ENCODE measurements around the gene MEG3.
"Not testable (repeated sequence)": the region's sequence is repeated elsewhere in the genome, so short reads cannot be mapped to it uniquely, and the experiment has no call there.

Gene MEG3

GRCh38 chr14:100789460-100790417 is 36.2 kb upstream of the MEG3 start:
- DNase-seq: no peak

DNA sequence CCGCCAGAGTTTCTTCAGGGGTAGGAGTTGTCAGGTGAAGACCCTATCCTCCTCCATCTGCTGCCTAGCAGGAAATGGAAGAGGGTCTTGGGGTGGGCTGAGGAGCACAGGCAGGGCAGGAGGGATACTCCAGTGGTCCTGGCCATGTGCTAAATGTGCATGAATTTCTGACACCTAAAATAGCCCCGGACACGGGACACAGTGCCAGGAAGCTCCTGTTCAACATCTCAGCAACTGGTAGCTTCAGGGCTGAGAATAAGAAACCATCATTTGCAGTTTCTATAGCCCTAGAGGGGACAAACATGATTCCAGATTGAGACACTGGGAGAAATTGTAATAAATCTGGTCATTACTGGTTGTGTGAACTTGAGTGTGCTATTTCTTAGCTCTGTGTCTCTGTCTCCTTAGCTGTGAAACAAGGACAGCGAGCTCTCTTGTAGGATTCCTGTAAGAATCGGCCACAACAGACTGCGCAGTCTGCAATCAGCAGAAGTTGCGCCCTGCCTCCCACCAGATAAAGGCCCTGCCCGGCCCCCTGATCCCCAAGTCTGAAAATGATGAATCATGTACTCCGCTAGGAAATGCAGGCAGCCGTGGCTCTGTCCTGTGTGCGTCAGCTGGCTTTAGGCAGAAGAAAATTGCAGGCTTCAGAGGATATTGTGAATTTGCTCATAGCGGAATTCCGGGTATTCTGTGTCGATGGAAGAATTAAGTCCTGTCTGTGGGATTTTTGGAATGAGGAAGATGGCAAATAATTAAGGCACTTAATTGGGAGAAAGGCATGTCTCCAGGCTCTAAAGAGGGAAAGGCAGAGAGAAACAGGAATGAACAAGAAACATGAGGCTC is 35.2 kb upstream of the MEG3 start:
- DNase-seq: no peak

- DNase-seq: no peak
Measured at GRCh38 chr14:100791348-100791735, 34.6 kb upstream of the MEG3 start.

DNA sequence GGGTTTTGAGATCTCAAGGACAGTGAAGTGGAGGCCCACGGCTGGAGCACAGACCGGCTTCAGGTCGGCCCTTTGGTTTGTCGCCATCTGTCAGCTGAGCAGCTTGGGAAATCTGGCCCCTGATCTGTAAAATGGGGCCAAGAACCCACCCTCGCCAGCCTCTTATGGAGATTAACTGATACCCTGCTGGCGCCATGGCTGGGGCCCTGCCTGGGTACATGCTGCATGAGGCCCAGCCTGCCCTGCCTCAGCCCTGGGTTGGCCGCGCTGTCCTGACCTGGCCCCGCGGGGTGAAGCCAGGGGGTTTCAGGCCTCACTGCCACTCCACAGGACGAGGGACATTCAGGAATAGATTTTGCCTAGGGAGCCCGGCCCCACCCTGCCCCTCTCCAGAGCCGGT is 33.9 kb upstream of the MEG3 start:
- no peak for DNase-seq

DNA sequence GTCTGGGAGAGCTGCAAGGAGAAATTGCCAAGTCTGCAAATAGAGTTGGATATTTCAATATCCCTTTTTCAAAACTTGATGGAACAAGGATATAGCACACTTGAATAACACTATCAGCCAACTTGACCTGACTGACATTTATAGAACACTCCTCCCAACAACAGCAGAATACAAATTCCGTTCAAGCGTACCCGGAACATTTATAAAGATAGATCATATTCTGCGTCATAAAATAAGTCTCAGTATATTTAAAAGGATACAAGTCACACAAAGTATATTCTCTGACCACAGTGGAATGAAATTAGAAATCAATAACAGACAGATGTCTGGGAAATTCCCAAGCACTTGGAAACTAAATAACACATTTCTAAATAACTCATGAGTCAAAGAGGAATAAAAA is 29.0 kb upstream of the MEG3 start:
- DNase-seq: no peak

- DNase-seq: no peak
Measured at GRCh38 chr14:100800041-100800440, 25.9 kb upstream of the MEG3 start.

GRCh38 chr14:100801433-100801832 is 24.5 kb upstream of the MEG3 start:
- not testable (repeated sequence) for DNase-seq

GRCh38 chr14:100802179-100802578 is 23.7 kb upstream of the MEG3 start:
- DNase-seq: no peak

- DNase-seq: no peak
Measured at GRCh38 chr14:100802766-100803165, 23.2 kb upstream of the MEG3 start.

- no peak for DNase-seq
Measured at GRCh38 chr14:100803226-100803625, 22.7 kb upstream of the MEG3 start.

DNA sequence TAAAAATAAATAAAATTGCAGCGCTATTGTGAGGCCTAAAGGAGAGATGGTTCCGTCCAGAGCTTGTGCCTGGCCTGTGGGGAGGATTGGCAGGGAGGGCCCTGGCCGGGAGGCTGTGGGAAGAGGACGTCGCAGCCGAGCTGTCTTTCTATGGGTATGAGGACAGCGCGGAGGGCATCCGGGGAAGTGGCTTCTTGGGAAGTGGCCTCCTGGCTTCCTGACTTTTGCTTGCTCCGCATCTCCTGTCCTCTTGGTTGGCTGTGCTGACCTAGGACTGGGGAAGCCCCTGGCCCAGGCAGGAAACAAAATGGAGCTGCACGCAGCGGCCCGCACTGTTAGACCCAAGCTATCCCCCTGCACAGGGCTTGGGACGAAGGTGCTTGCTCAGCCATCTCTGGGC is 22.2 kb upstream of the MEG3 start:
- DNase-seq: no peak

- DNase-seq: no peak
Measured at GRCh38 chr14:100804138-100804537, 21.8 kb upstream of the MEG3 start.

GRCh38 chr14:100804558-100805309 is 21.2 kb upstream of the MEG3 start:
- no peak for DNase-seq

GRCh38 chr14:100806386-100806785 is 19.5 kb upstream of the MEG3 start:
- no peak for DNase-seq

GRCh38 chr14:100807496-100807895 is 18.4 kb upstream of the MEG3 start:
- no peak for DNase-seq

- DNase-seq: no peak
Measured at GRCh38 chr14:100807979-100808734, 17.8 kb upstream of the MEG3 start.

DNA sequence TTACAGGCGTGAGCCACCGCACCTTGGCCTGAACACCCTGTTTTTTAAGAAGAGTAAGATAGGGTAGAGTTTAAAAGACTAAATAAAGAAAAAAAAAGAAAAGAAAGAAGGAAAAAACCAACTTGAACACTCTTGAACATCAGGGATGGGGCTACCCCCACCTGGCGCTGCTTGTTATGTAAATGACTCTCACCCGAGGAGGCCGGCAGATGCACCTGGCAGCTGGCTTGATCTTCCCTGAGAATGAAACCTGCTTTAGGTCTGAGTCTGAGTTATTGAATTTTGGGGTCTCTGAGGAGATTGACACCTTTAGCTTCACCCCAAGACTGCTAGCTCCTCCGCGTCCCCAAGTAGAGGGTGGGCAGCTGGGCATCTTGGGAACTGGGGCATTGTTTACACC is 15.5 kb upstream of the MEG3 start:
- DNase-seq: no peak

GRCh38 chr14:100810861-100811461 is 15.0 kb upstream of the MEG3 start:
- no peak for DNase-seq

DNA sequence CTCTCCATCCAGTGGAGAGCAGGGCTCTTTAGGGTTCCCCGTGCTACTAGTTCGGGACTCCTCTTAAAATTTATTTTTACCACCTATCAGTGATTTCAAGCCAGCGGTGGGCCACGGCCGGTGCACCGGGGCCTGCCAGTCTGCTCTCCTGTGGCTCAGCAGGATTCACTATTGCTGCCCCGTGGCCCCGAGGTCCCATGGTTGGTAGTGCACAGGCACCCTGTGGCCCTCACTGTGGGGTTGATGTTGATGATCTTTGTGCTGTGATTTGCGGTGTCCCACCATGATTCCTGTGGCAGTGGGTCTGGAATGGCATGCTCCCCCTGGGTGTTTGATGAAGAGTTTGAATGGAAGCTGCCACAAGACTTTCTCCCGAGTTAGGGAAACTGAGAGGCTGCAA is 12.6 kb upstream of the MEG3 start:
- DNase-seq: no peak

GRCh38 chr14:100815478-100816285 is 10.2 kb upstream of the MEG3 start:
- DNase-seq: no peak

Data from SHP77 (cell line).